HG03135 (cell line): ENCODE data around the gene INPP4A.

Experiments used
- ATAC-seq: cut with Tn5 transposase; IDR thresholded peaks from one replicate; pipeline ENCODE4 v1.9.1; 2021; ENCODE audit warnings: mild to moderate bottlenecking, moderate library complexity; ENCODE audit not compliant: unreplicated experiment

INPP4A gene

GRCh38 chr2:98558852-98559530 lies 114.3 kb downstream of the INPP4A start:
- no peak for ATAC-seq

- ATAC-seq: no peak
Measured at GRCh38 chr2:98559581-98559980, 114.9 kb downstream of the INPP4A start.

GRCh38 chr2:98560256-98560771 lies 115.7 kb downstream of the INPP4A start:
- no peak for ATAC-seq

- no peak for ATAC-seq
Measured at GRCh38 chr2:98561018-98561417, 116.4 kb downstream of the INPP4A start.

GRCh38 chr2:98561902-98562695 lies 117.4 kb downstream of the INPP4A start:
- no peak for ATAC-seq

GRCh38 chr2:98563394-98563793 lies 118.7 kb downstream of the INPP4A start:
- no peak for ATAC-seq

GRCh38 chr2:98564541-98565132 lies 120.0 kb downstream of the INPP4A start:
- ATAC-seq: no peak

GRCh38 chr2:98565286-98565860 lies 120.7 kb downstream of the INPP4A start:
- ATAC-seq: no peak

GRCh38 chr2:98565941-98566340 lies 121.3 kb downstream of the INPP4A start:
- ATAC-seq: no peak

- no peak for ATAC-seq
Measured at GRCh38 chr2:98568161-98568956, 123.7 kb downstream of the INPP4A start.

- no peak for ATAC-seq
Measured at GRCh38 chr2:98569197-98569793, 124.6 kb downstream of the INPP4A start.

GRCh38 chr2:98569915-98570314 lies 125.3 kb downstream of the INPP4A start:
- no peak for ATAC-seq

GRCh38 chr2:98570356-98570755 lies 125.7 kb downstream of the INPP4A start:
- no peak for ATAC-seq

GRCh38 chr2:98571121-98571701 lies 126.6 kb downstream of the INPP4A start:
- ATAC-seq: no peak

GRCh38 chr2:98571796-98572195 lies 127.1 kb downstream of the INPP4A start:
- ATAC-seq: no peak

- ATAC-seq: no peak
Measured at GRCh38 chr2:98572211-98572610, 127.6 kb downstream of the INPP4A start.

GRCh38 chr2:98572676-98573075 lies 128.0 kb downstream of the INPP4A start:
- ATAC-seq: no peak

GRCh38 chr2:98573426-98573825 lies 128.8 kb downstream of the INPP4A start:
- no peak for ATAC-seq

GRCh38 chr2:98576666-98577312 lies 132.1 kb downstream of the INPP4A start:
- no peak for ATAC-seq
